Measurements from ENCODE around the gene SNCAIP.

- TF ChIP-seq EZH2 (IDR thresholded peaks at IDR 0.05): no peak
- TF ChIP-seq POLR2AphosphoS5 (IDR thresholded peaks at IDR 0.05; ENCODE audit: borderline replicate concordance, low read depth, low read length): no peak
- no peak for TF ChIP-seq FOXP2 (optimal IDR thresholded peaks at IDR 0.05; ENCODE audit: control extremely low read depth, extremely low read length, insufficient read depth)
These were observed 135.0 kb downstream of the SNCAIP start for GRCh38 chr5:122447072-122447471.

Measured in SK-N-MC (cell line).